NOMO-1 treated with DMSO at 0.1 percent for 48 hours (cell line): ENCODE results near the gene AR.

ENCODE experiments used
- DNase-seq: peaks from one replicate; lab custom pipeline; 2025; ENCODE audit not compliant: unreplicated experiment; lab: John Stamatoyannopoulos, UW

The AR gene

GRCh38 chrX:67564475-67564874 lies 20.7 kb downstream of the AR start:
- DNase-seq, result no peak

- no peak for DNase-seq
These were observed 24.9 kb downstream of the AR start for GRCh38 chrX:67568769-67569168.

- DNase-seq, result no peak
These were observed 27.0 kb downstream of the AR start for GRCh38 chrX:67570839-67571238.

DNA sequence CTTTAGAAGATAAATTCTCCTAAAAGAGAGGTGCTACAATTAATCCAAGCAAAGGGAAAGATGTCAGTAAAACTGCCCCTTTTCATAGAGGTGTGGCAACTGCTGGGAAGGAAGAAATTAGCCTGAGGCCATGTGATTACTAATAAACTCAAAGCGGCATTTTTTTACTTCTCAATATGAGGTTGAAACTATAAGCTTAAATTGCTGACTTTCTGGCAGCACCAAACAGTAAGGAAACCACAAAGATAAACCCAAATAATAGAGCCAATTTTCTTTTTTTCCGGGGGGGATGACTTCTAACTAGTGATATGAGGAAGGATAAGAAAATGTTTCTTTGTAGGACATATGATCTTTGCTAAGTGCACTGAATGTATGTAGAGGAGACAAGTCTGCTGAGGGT lies 30.9 kb downstream of the AR start:
- DNase-seq, result no peak

- DNase-seq, result no peak
These were observed 38.6 kb downstream of the AR start for GRCh38 chrX:67582436-67582835.

DNA sequence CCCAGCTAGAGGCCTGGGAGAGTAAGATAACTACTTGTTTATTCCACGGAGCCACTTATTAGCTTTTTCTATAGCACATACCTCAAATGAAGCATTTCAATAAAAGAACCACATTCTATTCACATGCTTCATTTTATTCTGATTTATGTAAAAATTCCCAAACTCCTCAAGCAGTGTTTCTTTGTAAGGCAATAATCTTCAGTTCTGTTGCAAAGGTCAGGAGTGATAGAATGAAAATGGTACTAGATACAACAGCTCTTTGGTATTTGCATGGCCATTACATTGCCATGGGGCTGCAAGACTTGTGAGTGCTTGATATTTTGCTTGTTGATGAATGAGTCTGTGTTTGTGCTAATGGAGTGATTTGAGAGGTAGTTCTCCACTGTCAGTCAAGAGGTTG lies 39.4 kb downstream of the AR start:
- no peak for DNase-seq

GRCh38 chrX:67585401-67585800 lies 41.6 kb downstream of the AR start:
- DNase-seq, result no peak

- no peak for DNase-seq
These were observed 44.3 kb downstream of the AR start for GRCh38 chrX:67587946-67588624.

GRCh38 chrX:67596839-67597790 lies 53.3 kb downstream of the AR start:
- DNase-seq, result no peak

GRCh38 chrX:67599532-67599931 lies 55.7 kb downstream of the AR start:
- DNase-seq, result no peak

DNA sequence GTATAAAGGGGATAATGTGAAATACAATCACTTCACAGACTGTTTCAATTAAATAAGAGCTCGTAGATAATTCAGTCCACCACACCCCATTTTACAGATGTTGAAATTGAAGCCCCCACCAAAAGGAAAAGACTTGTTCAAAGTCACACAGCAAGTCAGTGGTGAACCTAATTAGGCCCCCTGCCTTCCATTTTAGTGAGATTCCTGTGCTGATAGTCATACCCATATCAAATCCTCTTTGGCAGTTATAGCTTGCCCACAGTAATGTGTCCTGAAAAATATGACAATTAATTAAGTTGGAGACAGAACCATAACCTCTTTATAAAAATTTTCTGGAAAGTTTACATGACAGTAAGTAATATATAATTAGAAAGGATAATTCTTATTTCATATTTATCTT lies 58.0 kb downstream of the AR start:
- DNase-seq, result no peak

GRCh38 chrX:67604979-67605703 lies 61.3 kb downstream of the AR start:
- no peak for DNase-seq

GRCh38 chrX:67607466-67607865 lies 63.6 kb downstream of the AR start:
- DNase-seq, result no peak

DNA sequence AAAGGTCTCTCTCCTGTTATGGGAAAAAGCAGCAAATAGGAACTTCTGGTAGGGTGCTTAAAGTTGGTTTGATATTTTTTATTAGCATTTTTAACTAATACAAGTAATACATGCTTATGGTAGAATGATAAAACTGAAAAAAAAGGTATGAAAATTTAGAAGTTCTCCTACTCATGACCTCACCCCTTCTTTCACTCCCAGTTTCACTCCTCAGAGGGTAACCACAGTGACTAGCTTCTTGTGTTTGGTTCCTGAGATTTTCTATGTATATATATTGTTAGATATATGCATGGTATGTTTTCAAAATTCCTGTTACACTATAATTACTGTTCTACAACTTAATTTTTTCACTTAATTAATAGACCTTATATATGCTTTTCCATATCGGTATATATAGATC lies 66.5 kb downstream of the AR start:
- no peak for DNase-seq

DNA sequence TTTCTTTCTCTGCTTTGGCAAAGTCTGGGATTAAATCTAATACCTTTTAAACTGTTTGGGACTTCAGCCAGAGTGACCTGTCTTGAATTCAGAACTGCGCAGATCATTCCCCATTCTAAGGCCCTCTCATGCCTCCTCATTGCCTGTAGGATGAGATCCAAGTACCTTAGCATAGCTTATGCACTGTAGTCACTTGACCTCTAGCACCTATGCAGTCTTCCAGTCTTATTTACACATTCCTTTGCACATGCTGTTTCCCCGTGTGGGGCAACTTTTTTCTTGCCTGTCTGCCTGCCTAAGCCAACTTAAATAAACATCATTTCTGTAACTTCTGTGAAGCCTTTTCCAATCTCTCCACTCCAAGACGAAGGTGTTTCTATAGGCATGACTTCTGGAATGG lies 68.4 kb downstream of the AR start:
- no peak for DNase-seq

DNA sequence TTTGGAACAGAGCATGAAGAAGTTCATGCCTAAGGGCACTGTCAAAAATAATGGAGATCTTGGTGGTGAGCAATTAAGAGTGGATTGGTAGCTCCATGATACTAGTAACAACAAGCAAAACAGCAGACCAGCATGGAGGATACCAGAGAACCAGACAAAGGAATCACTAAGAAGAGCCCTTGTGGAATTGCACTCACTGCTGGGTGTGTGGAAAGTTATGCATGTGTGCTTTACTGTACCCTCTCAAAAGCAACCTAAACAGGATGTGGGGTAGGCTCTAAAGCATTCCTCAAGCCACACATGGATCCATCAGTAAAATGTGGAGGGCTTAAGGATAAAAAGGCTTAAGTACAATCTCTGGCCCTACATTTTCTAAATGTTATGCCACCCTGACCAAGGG lies 69.5 kb downstream of the AR start:
- no peak for DNase-seq

GRCh38 chrX:67613996-67614395 lies 70.2 kb downstream of the AR start:
- DNase-seq, result no peak

GRCh38 chrX:67614423-67614822 lies 70.6 kb downstream of the AR start:
- DNase-seq, result no peak

DNA sequence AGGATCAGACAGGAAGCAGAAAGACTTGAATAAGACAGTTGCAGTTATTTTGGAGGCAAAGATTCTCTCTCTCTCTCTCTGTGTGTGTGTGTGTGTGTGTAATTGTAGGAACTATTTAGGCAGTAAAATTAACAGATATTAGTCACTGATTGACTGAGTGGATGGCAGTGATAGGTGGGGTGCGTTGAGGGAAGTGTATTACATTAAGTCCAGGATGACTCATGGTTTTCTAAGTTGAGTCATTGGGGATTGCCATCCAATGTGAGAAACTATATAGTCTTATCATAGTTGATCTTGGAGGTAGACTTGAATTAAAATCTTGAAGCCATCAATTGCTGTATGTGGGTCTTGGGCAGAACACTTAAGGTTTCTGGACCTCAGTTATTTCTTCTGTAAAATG lies 75.4 kb downstream of the AR start:
- DNase-seq, result no peak

DNA sequence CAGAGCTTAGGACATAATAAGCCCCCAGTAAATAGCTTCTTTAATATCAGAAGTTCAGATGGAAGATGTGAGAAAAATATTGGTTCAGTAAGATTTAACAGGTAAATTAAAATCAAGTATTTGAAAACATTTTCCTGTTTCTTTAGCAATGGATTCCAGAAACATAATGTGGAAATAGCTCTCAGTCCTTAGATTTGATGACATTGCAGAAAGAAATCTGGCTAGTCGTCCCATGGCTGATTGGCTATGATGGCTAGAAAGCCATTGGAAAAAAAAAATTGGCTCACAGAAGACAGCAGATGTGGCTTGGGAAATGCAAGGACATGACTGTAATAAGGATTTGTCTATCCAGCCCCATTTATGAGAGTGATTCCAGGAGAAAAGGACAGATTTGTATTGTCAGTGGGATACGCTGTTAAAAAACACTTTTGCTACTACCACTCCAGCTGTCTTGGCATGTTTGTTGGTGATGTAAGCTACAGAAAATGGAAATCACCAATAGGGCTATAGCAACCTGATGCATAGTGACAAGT lies 78.3 kb downstream of the AR start:
- no peak for DNase-seq

DNA sequence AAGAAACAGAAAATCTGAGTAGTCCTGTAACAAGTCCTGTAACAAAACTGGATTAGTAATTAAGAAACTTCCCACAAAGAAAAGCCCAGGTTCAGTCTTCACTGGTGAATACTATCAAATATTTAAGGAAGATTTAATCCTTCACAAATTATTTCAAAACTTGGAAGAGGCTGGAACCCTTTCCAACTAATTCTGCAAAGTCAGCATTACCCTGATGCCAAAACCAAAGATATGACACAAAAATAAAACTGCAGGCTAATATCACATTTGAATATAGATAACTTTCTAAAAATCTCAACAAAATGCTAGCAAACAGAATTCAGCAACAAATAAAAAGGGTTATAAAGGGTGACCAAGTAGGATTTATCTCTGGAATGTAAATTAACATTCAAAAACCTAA lies 80.5 kb downstream of the AR start:
- DNase-seq, result no peak

GRCh38 chrX:67635424-67635823 lies 91.6 kb downstream of the AR start:
- no peak for DNase-seq
